Measurements from ENCODE around the gene PRR22. TPM values are rescaled to one million over a fixed set of nuclear protein-coding genes. Genes with fewer than 3 reads are reported as not detected.
A peak's percentile ranks its signal among the peaks of the same experiment; 100 is the strongest.

The PRR22 gene
- total RNA-seq, 1 experiment from 2014 or later = 6.3 TPM

DNA sequence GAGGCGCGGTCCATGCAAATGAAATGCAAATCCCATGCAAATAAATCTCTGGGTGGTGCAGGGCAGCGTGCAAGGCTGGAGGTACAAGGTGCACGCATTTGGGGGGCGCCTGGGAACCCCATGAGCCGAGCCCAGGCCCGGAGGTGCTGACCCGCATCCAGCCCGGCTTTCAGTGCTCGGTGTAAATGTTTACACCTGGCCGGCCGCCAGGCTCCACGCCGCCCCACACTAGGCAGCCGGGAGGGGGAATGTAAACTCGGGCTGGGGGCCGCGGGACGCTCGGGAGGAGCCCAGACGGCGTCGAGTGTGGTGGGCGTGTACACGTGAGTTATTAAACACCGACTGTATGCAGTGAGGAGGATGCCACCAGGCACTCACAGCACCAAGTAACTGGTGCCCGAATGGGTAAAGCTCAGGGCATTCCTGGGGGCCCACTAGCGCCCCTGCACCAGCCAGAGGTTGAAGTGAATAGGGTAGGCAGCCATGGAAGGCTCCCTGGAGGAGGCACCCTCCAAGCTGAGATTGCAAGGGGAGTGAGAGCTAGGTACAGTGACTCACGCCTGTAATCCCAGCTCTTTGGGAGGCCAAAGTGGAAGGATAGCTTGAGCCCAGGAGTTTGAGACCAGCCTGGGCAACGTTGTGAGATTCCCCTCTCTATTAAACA lies 37.8 kb upstream of the PRR22 start:
- no peak for DNase-seq
- H3K27ac Mint-ChIP-seq (ENCODE audit: unreplicated experiment) = no peak overlapping the region
- peaks cover 22% of the 10 kb centered on the region for H3K4me1 Mint-ChIP-seq (ENCODE audit: low read depth, unreplicated experiment)
- peaks cover 16% of the 10 kb centered on the region for H3K36me3 Mint-ChIP-seq (ENCODE audit: insufficient read depth, unreplicated experiment)
- no peak overlapping the region for H3K4me3 Mint-ChIP-seq (ENCODE audit: low read depth, unreplicated experiment)
- H3K27me3 Mint-ChIP-seq (ENCODE audit: unreplicated experiment) = no peaks in the 10 kb centered on the region
- intact Hi-C loops (cut with micrococcal nuclease; ENCODE audit: unreplicated experiment) = no loop called here
- TF ChIP-seq, protein P1, sequence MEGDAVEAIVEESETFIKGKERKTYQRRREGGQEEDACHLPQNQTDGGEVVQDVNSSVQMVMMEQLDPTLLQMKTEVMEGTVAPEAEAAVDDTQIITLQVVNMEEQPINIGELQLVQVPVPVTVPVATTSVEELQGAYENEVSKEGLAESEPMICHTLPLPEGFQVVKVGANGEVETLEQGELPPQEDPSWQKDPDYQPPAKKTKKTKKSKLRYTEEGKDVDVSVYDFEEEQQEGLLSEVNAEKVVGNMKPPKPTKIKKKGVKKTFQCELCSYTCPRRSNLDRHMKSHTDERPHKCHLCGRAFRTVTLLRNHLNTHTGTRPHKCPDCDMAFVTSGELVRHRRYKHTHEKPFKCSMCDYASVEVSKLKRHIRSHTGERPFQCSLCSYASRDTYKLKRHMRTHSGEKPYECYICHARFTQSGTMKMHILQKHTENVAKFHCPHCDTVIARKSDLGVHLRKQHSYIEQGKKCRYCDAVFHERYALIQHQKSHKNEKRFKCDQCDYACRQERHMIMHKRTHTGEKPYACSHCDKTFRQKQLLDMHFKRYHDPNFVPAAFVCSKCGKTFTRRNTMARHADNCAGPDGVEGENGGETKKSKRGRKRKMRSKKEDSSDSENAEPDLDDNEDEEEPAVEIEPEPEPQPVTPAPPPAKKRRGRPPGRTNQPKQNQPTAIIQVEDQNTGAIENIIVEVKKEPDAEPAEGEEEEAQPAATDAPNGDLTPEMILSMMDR (IDR thresholded peaks at IDR 0.05; ENCODE audit: unreplicated experiment) = no peak
- CTCF ChIA-PET = interaction anchor here (0.6 kb wide), 2 partner anchors 7 to 206 kb away, joined by 3 read pairs; no protein-coding TSS in a partner anchor
- no TSS peak for BruUV-seq (replicated peaks)
- H3K9me3 Mint-ChIP-seq (ENCODE audit: low read depth, unreplicated experiment) = no peaks in the 10 kb centered on the region

DNA sequence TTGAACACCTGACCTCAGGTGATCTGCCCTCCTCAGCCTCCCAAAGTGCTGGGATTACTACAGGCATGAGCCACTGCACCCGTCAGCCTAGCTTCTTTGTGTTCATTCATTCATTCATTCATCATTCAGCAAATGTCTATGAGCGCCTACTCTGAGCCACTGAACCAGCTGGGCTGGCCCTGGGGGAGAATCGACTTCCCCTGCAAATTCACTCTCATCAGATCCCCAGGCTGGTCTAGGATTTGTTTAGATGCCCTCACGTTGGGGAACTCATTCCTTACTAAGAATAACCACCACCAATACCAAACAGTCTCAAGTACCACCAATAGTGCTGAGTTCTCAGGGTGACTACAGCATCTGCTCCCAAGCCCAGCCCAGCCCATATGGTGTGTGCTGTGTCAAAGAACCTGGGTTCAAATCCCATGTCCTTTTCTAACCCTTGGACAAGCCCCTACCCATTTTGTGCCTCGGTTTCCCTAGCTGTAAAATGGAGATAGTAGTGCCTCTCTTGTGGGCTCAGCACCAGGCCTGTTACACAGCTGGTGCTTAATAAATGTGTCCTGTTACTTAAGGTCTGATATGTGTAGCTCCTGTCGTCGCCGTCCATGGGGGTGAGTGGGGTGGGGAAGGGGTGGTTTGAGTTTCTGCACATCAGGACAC lies 37.1 kb upstream of the PRR22 start:
- TF ChIP-seq, protein P1 (IDR thresholded peaks at IDR 0.05; ENCODE audit: unreplicated experiment) = no peak
- H3K9me3 Mint-ChIP-seq (ENCODE audit: low read depth, unreplicated experiment) = no peaks in the 10 kb centered on the region
- intact Hi-C loops (cut with micrococcal nuclease; ENCODE audit: unreplicated experiment) = no loop called here
- peaks cover 10% of the 10 kb centered on the region for H3K36me3 Mint-ChIP-seq (ENCODE audit: insufficient read depth, unreplicated experiment)
- CTCF ChIA-PET = interaction anchor here (0.6 kb wide), 1 partner anchor 8 kb away, joined by 3 read pairs; no protein-coding TSS in a partner anchor
- no peaks in the 10 kb centered on the region for H3K27me3 Mint-ChIP-seq (ENCODE audit: unreplicated experiment)
- no peak for DNase-seq
- BruUV-seq (replicated peaks) = no TSS peak
- no peak overlapping the region for H3K27ac Mint-ChIP-seq (ENCODE audit: unreplicated experiment)
- peaks cover 28% of the 10 kb centered on the region for H3K4me1 Mint-ChIP-seq (ENCODE audit: low read depth, unreplicated experiment)
- no peak overlapping the region for H3K4me3 Mint-ChIP-seq (ENCODE audit: low read depth, unreplicated experiment)

DNA sequence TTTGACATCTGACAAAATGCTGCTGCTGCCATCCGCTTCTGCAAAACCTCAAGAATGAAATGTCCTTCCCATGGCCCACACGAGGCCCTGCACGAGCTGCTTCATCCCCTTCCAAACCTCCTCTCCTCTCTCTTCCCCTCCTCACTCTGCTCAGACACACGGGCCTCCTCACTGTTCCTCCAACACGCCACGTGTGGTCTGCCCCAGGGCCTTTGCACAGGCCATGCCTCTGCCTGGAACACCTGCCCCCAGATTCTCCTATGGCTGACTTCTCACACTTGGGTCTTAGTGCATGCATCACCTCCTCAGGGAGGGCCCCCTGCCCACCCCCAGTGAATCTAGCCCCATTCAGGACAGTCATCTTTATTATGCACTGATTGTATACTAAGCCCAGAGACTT lies 36.2 kb upstream of the PRR22 start:
- H3K4me3 Mint-ChIP-seq (ENCODE audit: low read depth, unreplicated experiment) = no peak overlapping the region
- no peak overlapping the region for H3K27ac Mint-ChIP-seq (ENCODE audit: unreplicated experiment)

DNA sequence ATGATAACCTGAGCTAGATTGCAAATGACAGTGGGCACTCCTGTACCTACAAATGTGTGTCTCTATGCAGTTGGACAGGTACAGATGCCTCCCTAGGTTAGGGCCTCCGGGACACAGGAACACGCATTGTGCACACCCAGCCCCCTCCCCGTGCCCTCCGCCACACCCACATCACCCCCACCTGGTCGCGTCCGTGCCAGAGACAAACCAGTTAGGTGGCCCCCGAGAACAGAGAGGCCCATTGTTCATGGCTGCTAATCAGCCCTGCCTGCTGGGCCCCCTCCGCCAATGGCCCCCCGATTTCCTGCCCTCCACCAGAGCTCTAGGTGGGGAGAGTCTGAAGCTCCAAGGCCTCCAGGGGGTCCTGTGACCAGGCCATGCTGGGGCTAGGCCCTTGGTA lies 34.0 kb upstream of the PRR22 start:
- no TSS peak for BruUV-seq (replicated peaks)
- CTCF ChIA-PET = interaction anchor here (0.6 kb wide), 1 partner anchor 42 kb away, joined by 4 read pairs; no protein-coding TSS in a partner anchor
- Mint-ChIP-seq H3K9me3 (ENCODE audit: low read depth, unreplicated experiment) (no peaks in the 10 kb centered on the region), H3K27me3 (ENCODE audit: unreplicated experiment) (no peaks in the 10 kb centered on the region), H3K36me3 (ENCODE audit: insufficient read depth, unreplicated experiment) (peaks cover 9% of the 10 kb centered on the region), H3K4me1 (ENCODE audit: low read depth, unreplicated experiment) (peaks cover 32% of the 10 kb centered on the region), H3K4me3 (ENCODE audit: low read depth, unreplicated experiment) (no peak overlapping the region), H3K27ac (ENCODE audit: unreplicated experiment) (peak overlapping the region; percentile 53)
- peak; percentile 78 for DNase-seq
- intact Hi-C loops (cut with micrococcal nuclease; ENCODE audit: unreplicated experiment) = no loop called here
- TF ChIP-seq, protein P1 (IDR thresholded peaks at IDR 0.05; ENCODE audit: unreplicated experiment) = no peak

More for the DNA sequence above, 36.2 kb upstream of the PRR22 start:
- H3K27me3 Mint-ChIP-seq (ENCODE audit: unreplicated experiment) = no peaks in the 10 kb centered on the region
- TF ChIP-seq, protein P1 (IDR thresholded peaks at IDR 0.05; ENCODE audit: unreplicated experiment) = no peak
- no peak for DNase-seq
- peaks cover 9% of the 10 kb centered on the region for H3K36me3 Mint-ChIP-seq (ENCODE audit: insufficient read depth, unreplicated experiment)
- CTCF ChIA-PET = no interaction called here
- peaks cover 32% of the 10 kb centered on the region for H3K4me1 Mint-ChIP-seq (ENCODE audit: low read depth, unreplicated experiment)
- no TSS peak for BruUV-seq (replicated peaks)
- intact Hi-C loops (cut with micrococcal nuclease; ENCODE audit: unreplicated experiment) = no loop called here
- no peaks in the 10 kb centered on the region for H3K9me3 Mint-ChIP-seq (ENCODE audit: low read depth, unreplicated experiment)

All from Calu3 (cell line).